Activated T-helper 1 cell treated with anti-CD3 and anti-CD28 coated beads, Interleukin-12 subunit alpha, Interleukin-12 subunit beta, Interleukin-2, Interleukin-4 antibody, amounts not matched to agents 30 ng/mL and 10 ng/mL and 1 ng/mL, durations not matched to agents 14 hours and 24 hours and 36 hours (primary cell): ENCODE data around the gene E2F4. TPM values are rescaled to one million over a fixed set of nuclear protein-coding genes. Genes with fewer than 3 reads are reported as not detected.
A peak's percentile ranks its signal among the peaks of the same experiment; 100 is the strongest.

Experiments used
- DNase-seq: peaks from one replicate; pipeline ENCODE4 v3.0.0; 2021; ENCODE audit warnings: low spot score
- H3K27ac Mint-ChIP-seq: one replicate; pipeline ENCODE4 v1.8.0; 2021; ENCODE audit warnings: mild to moderate bottlenecking, mixed read lengths
- H3K27me3 Mint-ChIP-seq: one replicate; pipeline ENCODE4 v1.8.0; 2022; ENCODE audit warnings: mild to moderate bottlenecking, moderate library complexity, mixed read lengths; ENCODE audit not compliant: insufficient read depth
- H3K36me3 Mint-ChIP-seq: one replicate; pipeline ENCODE4 v1.8.0; 2021; ENCODE audit warnings: low read depth, mixed read lengths
- H3K4me1 Mint-ChIP-seq: one replicate; pipeline ENCODE4 v1.8.0; 2021; ENCODE audit warnings: low read depth, mixed read lengths
- H3K4me3 Mint-ChIP-seq: one replicate; pipeline ENCODE4 v1.8.0; 2021; ENCODE audit warnings: mild to moderate bottlenecking, moderate library complexity, mixed read lengths
- H3K9me3 Mint-ChIP-seq: one replicate; pipeline ENCODE4 v1.8.0; 2021; ENCODE audit warnings: mixed read lengths
- intact Hi-C: fragments of 100-400 bp; cut with micrococcal nuclease; formaldehyde crosslinking; loops from one replicate; pipeline ENCODE4 v1.15.1; 2024
- total RNA-seq: library from RNA; stranded (reverse); gene quantifications from 2 replicates; pipeline ENCODE4 v1.2.3, GENCODE V29; 2022

The E2F4 gene
- total RNA-seq, 1 donor from 2014 or later = 181 TPM

- intact Hi-C loops = loop anchor here (1.0 to 2.0 kb wide), 10 partner anchors 8 to 237 kb away; partner anchors contain the start of genes E2F4, FBXL8, FHOD1 and NOL3
- peaks cover 8% of the 10 kb centered on the region for H3K27me3 Mint-ChIP-seq
- no peaks in the 10 kb centered on the region for H3K36me3 Mint-ChIP-seq
- peak within 1 kb of the TSS; percentile 62 for H3K4me3 Mint-ChIP-seq
- no peaks in the 10 kb centered on the region for H3K9me3 Mint-ChIP-seq
- H3K27ac Mint-ChIP-seq = no peak within 1 kb of the TSS
- DNase-seq = peak; percentile 94
- peaks cover 20% of the 10 kb centered on the region for H3K4me1 Mint-ChIP-seq
Measured at GRCh38 chr16:67183627-67184452, 8.1 kb upstream of the E2F4 start, which contains the start of gene MATCAP1. TSS of gene MATCAP1 (minus strand) at chr16:67183963. CDS start at chr16:67180610, 3,353 bp downstream.

GRCh38 chr16:67184453-67184994, 7.4 kb upstream of the E2F4 start:
- peaks cover 8% of the 10 kb centered on the region for H3K27me3 Mint-ChIP-seq
- H3K4me3 Mint-ChIP-seq = peak overlapping the region; percentile 62
- no peak overlapping the region for H3K27ac Mint-ChIP-seq

GRCh38 chr16:67184995-67185650, 6.8 kb upstream of the E2F4 start:
- DNase-seq = peak; percentile 80
- Mint-ChIP-seq H3K9me3 (no peaks in the 10 kb centered on the region), H3K4me1 (peaks cover 10% of the 10 kb centered on the region), H3K4me3 (peak overlapping the region; percentile 92), H3K27me3 (peaks cover 8% of the 10 kb centered on the region), H3K36me3 (no peaks in the 10 kb centered on the region), H3K27ac (peak overlapping the region; percentile 89)
- intact Hi-C loops = loop anchor here (1.0 to 2.0 kb wide), 4 partner anchors 76 to 238 kb away; partner anchors contain the start of gene PHAF1

More at GRCh38 chr16:67184453-67184994, 7.4 kb upstream of the E2F4 start:
- Mint-ChIP-seq H3K4me1 (peaks cover 13% of the 10 kb centered on the region), H3K9me3 (no peaks in the 10 kb centered on the region), H3K36me3 (no peaks in the 10 kb centered on the region)
- intact Hi-C loops = loop anchor here (2.0 kb wide), 2 partner anchors 76 to 238 kb away; partner anchors contain the start of gene PHAF1
- DNase-seq = no peak

GRCh38 chr16:67185651-67186134, 6.3 kb upstream of the E2F4 start:
- intact Hi-C loops = loop anchor here (1.0 to 2.0 kb wide), 4 partner anchors 77 to 239 kb away; partner anchors contain the start of gene PHAF1
- H3K36me3 Mint-ChIP-seq = no peaks in the 10 kb centered on the region
- peaks cover 8% of the 10 kb centered on the region for H3K27me3 Mint-ChIP-seq
- H3K4me1 Mint-ChIP-seq = peaks cover 10% of the 10 kb centered on the region
- peak overlapping the region; percentile 89 for H3K27ac Mint-ChIP-seq
- H3K9me3 Mint-ChIP-seq = no peaks in the 10 kb centered on the region
- peak overlapping the region; percentile 92 for H3K4me3 Mint-ChIP-seq
- no peak for DNase-seq

- Mint-ChIP-seq H3K27ac (no peak overlapping the region), H3K4me3 (no peak overlapping the region), H3K9me3 (no peaks in the 10 kb centered on the region), H3K36me3 (no peaks in the 10 kb centered on the region), H3K4me1 (peaks cover 18% of the 10 kb centered on the region), H3K27me3 (peaks cover 8% of the 10 kb centered on the region)
- DNase-seq = no peak
- intact Hi-C loops = no loop called here
Measured at GRCh38 chr16:67186550-67186950, 5.4 kb upstream of the E2F4 start.

GRCh38 chr16:67187175-67187890, 4.6 kb upstream of the E2F4 start:
- Mint-ChIP-seq H3K36me3 (no peaks in the 10 kb centered on the region), H3K27me3 (peaks cover 8% of the 10 kb centered on the region), H3K4me3 (no peak overlapping the region), H3K27ac (no peak overlapping the region), H3K4me1 (peaks cover 22% of the 10 kb centered on the region), H3K9me3 (no peaks in the 10 kb centered on the region)
- intact Hi-C loops = no loop called here
- no peak for DNase-seq

- Mint-ChIP-seq H3K27ac (no peak overlapping the region), H3K4me3 (no peak overlapping the region), H3K9me3 (no peaks in the 10 kb centered on the region), H3K4me1 (peaks cover 30% of the 10 kb centered on the region), H3K36me3 (peaks cover 5% of the 10 kb centered on the region), H3K27me3 (peaks cover 8% of the 10 kb centered on the region)
- intact Hi-C loops = no loop called here
- no peak for DNase-seq
Measured at GRCh38 chr16:67188323-67188722, 3.6 kb upstream of the E2F4 start.

GRCh38 chr16:67188798-67189197, 3.2 kb upstream of the E2F4 start:
- intact Hi-C loops = no loop called here
- H3K36me3 Mint-ChIP-seq = peaks cover 8% of the 10 kb centered on the region

GRCh38 chr16:67190041-67190440, 1.9 kb upstream of the E2F4 start, which contains the start of gene EXOC3L1:
TSS of gene EXOC3L1 (minus strand) at chr16:67190136. CDS start at chr16:67189676, 460 bp downstream.
- H3K27ac Mint-ChIP-seq = peak within 1 kb of the TSS; percentile 61
- H3K4me3 Mint-ChIP-seq = peak within 1 kb of the TSS; percentile 95
- H3K36me3 Mint-ChIP-seq = peaks cover 17% of the 10 kb centered on the region
- peaks cover 43% of the 10 kb centered on the region for H3K4me1 Mint-ChIP-seq
- H3K27me3 Mint-ChIP-seq = peaks cover 6% of the 10 kb centered on the region
- intact Hi-C loops = loop anchor here (5.0 kb wide), 1 partner anchor 122 kb away; no protein-coding TSS in a partner anchor
- no peak for DNase-seq
- H3K9me3 Mint-ChIP-seq = no peaks in the 10 kb centered on the region

More at GRCh38 chr16:67188798-67189197, 3.2 kb upstream of the E2F4 start:
- Mint-ChIP-seq H3K27ac (no peak overlapping the region), H3K27me3 (peaks cover 8% of the 10 kb centered on the region), H3K9me3 (no peaks in the 10 kb centered on the region), H3K4me1 (peaks cover 35% of the 10 kb centered on the region), H3K4me3 (no peak overlapping the region)
- no peak for DNase-seq

- peak overlapping the region; percentile 95 for H3K4me3 Mint-ChIP-seq
- peak overlapping the region; percentile 61 for H3K27ac Mint-ChIP-seq
- H3K36me3 Mint-ChIP-seq = peaks cover 23% of the 10 kb centered on the region
- no peaks in the 10 kb centered on the region for H3K27me3 Mint-ChIP-seq
- peaks cover 40% of the 10 kb centered on the region for H3K4me1 Mint-ChIP-seq
- DNase-seq = no peak
- intact Hi-C loops = loop anchor here (5.0 kb wide), 1 partner anchor 122 kb away; no protein-coding TSS in a partner anchor
- H3K9me3 Mint-ChIP-seq = no peaks in the 10 kb centered on the region
Measured at GRCh38 chr16:67190448-67191399, 1.2 kb upstream of the E2F4 start.

- Mint-ChIP-seq H3K36me3 (peaks cover 31% of the 10 kb centered on the region), H3K27me3 (no peaks in the 10 kb centered on the region), H3K4me1 (peaks cover 46% of the 10 kb centered on the region), H3K27ac (peak overlapping the region; percentile 86), H3K4me3 (peak overlapping the region; percentile 95), H3K9me3 (no peaks in the 10 kb centered on the region)
- intact Hi-C loops = loop anchor here (5.0 kb wide), 1 partner anchor 121 kb away; no protein-coding TSS in a partner anchor
- DNase-seq = no peak
Measured at GRCh38 chr16:67191411-67191994, 452 bp upstream of the E2F4 start.
